Effector memory CD8-positive, alpha-beta T cell (primary cell): Measurements from ENCODE around the gene SP100.

Experiments
- ATAC-seq: fragments of 150-1000 bp; cut with Tn5 transposase; replicated peaks from 2 replicates; pipeline ENCODE4 v1.10.0; 2021; ENCODE audit warnings: mild to moderate bottlenecking, moderate library complexity
- DNase-seq, 3 experiments: peaks; one replicate each; pipeline ENCODE4 v3.0.0; 2021
- H3K27ac Mint-ChIP-seq, 2 donors: one replicate each; pipeline ENCODE4 v1.8.0; 2022; ENCODE audit warnings: mild to moderate bottlenecking in 2 of 2, mixed read lengths in 2 of 2, moderate library complexity in 2 of 2
- H3K27me3 Mint-ChIP-seq, 2 donors: one replicate each; pipeline ENCODE4 v1.8.0; 2022; ENCODE audit warnings: mixed read lengths in 2 of 2
- H3K36me3 Mint-ChIP-seq: one replicate; pipeline ENCODE4 v1.8.0; 2022; ENCODE audit warnings: mild to moderate bottlenecking, moderate library complexity, mixed read lengths; ENCODE audit not compliant: insufficient read depth
- H3K4me1 Mint-ChIP-seq, 2 donors: one replicate each; pipeline ENCODE4 v1.8.0; 2022; ENCODE audit warnings: low read depth in 2 of 2, mixed read lengths in 2 of 2
- H3K4me3 Mint-ChIP-seq, 2 donors: one replicate each; pipeline ENCODE4 v1.8.0; 2022; ENCODE audit warnings: mild to moderate bottlenecking in 2 of 2, mixed read lengths in 2 of 2, moderate library complexity in 2 of 2
- H3K9me3 Mint-ChIP-seq, 2 donors: one replicate each; pipeline ENCODE4 v1.8.0; 2022; ENCODE audit warnings: mixed read lengths in 2 of 2

SP100 gene

GRCh38 chr2:230498506-230499107 lies 82.6 kb downstream of the SP100 start:
- no peak for DNase-seq
- Mint-ChIP-seq H3K4me1 (peaks cover 24 to 30% of the 10 kb centered on the region in 2 donors), H3K36me3 (peaks cover 53% of the 10 kb centered on the region), H3K27me3 (no peaks in the 10 kb centered on the region), H3K4me3 (peak overlapping the region in 1 of 2 donors; percentile 25), H3K27ac (peak overlapping the region; percentile 27 to 76), H3K9me3 (no peaks in the 10 kb centered on the region)
- ATAC-seq: peak; percentile 31

- Mint-ChIP-seq H3K27me3 (no peaks in the 10 kb centered on the region), H3K36me3 (peaks cover 48% of the 10 kb centered on the region), H3K27ac (no peak overlapping the region), H3K4me3 (no peak overlapping the region), H3K4me1 (peaks cover 10 to 17% of the 10 kb centered on the region in 2 donors), H3K9me3 (no peaks in the 10 kb centered on the region)
- DNase-seq: no peak
- ATAC-seq: no peak
These were observed 86.6 kb downstream of the SP100 start for GRCh38 chr2:230502593-230502992.

GRCh38 chr2:230503798-230504197 lies 87.8 kb downstream of the SP100 start:
- H3K27me3 Mint-ChIP-seq: no peaks in the 10 kb centered on the region
- H3K27ac Mint-ChIP-seq: no peak overlapping the region
- H3K4me1 Mint-ChIP-seq: peaks cover 6 to 12% of the 10 kb centered on the region in 2 donors
- H3K36me3 Mint-ChIP-seq: peaks cover 43% of the 10 kb centered on the region
- ATAC-seq (no peak), DNase-seq (no peak)
- no peaks in the 10 kb centered on the region for H3K9me3 Mint-ChIP-seq
- H3K4me3 Mint-ChIP-seq: no peak overlapping the region

- Mint-ChIP-seq H3K36me3 (peaks cover 50% of the 10 kb centered on the region), H3K4me1 (peaks cover 0 to 5% of the 10 kb centered on the region in 2 donors), H3K4me3 (no peak overlapping the region), H3K9me3 (no peaks in the 10 kb centered on the region), H3K27ac (no peak overlapping the region), H3K27me3 (no peaks in the 10 kb centered on the region)
- DNase-seq (no peak), ATAC-seq (no peak)
These were observed 89.2 kb downstream of the SP100 start for GRCh38 chr2:230505162-230505561.

- ATAC-seq (no peak), DNase-seq (no peak)
- H3K4me3 Mint-ChIP-seq: no peak overlapping the region
- no peaks in the 10 kb centered on the region for H3K9me3 Mint-ChIP-seq
- H3K36me3 Mint-ChIP-seq: peaks cover 21% of the 10 kb centered on the region
- H3K27me3 Mint-ChIP-seq: no peaks in the 10 kb centered on the region
- no peak overlapping the region for H3K27ac Mint-ChIP-seq
- H3K4me1 Mint-ChIP-seq: no peaks in the 10 kb centered on the region
These were observed 97.2 kb downstream of the SP100 start for GRCh38 chr2:230512955-230513748.

GRCh38 chr2:230520061-230520874 lies 104.3 kb downstream of the SP100 start:
- H3K27me3 Mint-ChIP-seq: no peaks in the 10 kb centered on the region
- no peaks in the 10 kb centered on the region for H3K36me3 Mint-ChIP-seq
- no peak overlapping the region for H3K4me3 Mint-ChIP-seq
- ATAC-seq (no peak), DNase-seq (no peak)
- H3K9me3 Mint-ChIP-seq: peaks cover 0 to 1% of the 10 kb centered on the region in 2 donors
- H3K4me1 Mint-ChIP-seq: peaks cover 2 to 7% of the 10 kb centered on the region in 2 donors
- H3K27ac Mint-ChIP-seq: no peak overlapping the region

GRCh38 chr2:230520875-230521155 lies 104.8 kb downstream of the SP100 start:
- DNase-seq: no peak
- Mint-ChIP-seq H3K4me3 (no peak overlapping the region), H3K27ac (no peak overlapping the region), H3K4me1 (peaks cover 2 to 7% of the 10 kb centered on the region in 2 donors), H3K27me3 (no peaks in the 10 kb centered on the region), H3K9me3 (peaks cover 0 to 1% of the 10 kb centered on the region in 2 donors), H3K36me3 (no peaks in the 10 kb centered on the region)
- no peak for ATAC-seq

- H3K36me3 Mint-ChIP-seq: no peaks in the 10 kb centered on the region
These were observed 105.4 kb downstream of the SP100 start for GRCh38 chr2:230521386-230521785.

GRCh38 chr2:230525682-230526081 lies 109.7 kb downstream of the SP100 start:
- Mint-ChIP-seq H3K4me1 (peaks cover 2 to 7% of the 10 kb centered on the region in 2 donors), H3K27ac (no peak overlapping the region), H3K4me3 (no peak overlapping the region), H3K36me3 (no peaks in the 10 kb centered on the region), H3K9me3 (peaks cover 7 to 10% of the 10 kb centered on the region in 2 donors), H3K27me3 (no peaks in the 10 kb centered on the region)
- ATAC-seq: no peak
- DNase-seq: no peak

More at GRCh38 chr2:230521386-230521785, 105.4 kb downstream of the SP100 start:
- Mint-ChIP-seq H3K4me3 (no peak overlapping the region), H3K27ac (no peak overlapping the region), H3K9me3 (peaks cover 0 to 1% of the 10 kb centered on the region in 2 donors), H3K4me1 (peaks cover 2 to 7% of the 10 kb centered on the region in 2 donors), H3K27me3 (no peaks in the 10 kb centered on the region)
- ATAC-seq (no peak), DNase-seq (no peak)

GRCh38 chr2:230537531-230537976 lies 121.6 kb downstream of the SP100 start:
- DNase-seq (no peak), ATAC-seq (no peak)
- no peaks in the 10 kb centered on the region for H3K9me3 Mint-ChIP-seq
- H3K4me3 Mint-ChIP-seq: no peak overlapping the region
- no peaks in the 10 kb centered on the region for H3K27me3 Mint-ChIP-seq
- no peaks in the 10 kb centered on the region for H3K4me1 Mint-ChIP-seq
- peaks cover 6% of the 10 kb centered on the region for H3K36me3 Mint-ChIP-seq
- peak overlapping the region; percentile 41 to 44 for H3K27ac Mint-ChIP-seq

GRCh38 chr2:230540332-230540731 lies 124.3 kb downstream of the SP100 start:
- Mint-ChIP-seq H3K27me3 (no peaks in the 10 kb centered on the region), H3K27ac (peak overlapping the region in 1 of 2 donors; percentile 23), H3K36me3 (peaks cover 14% of the 10 kb centered on the region), H3K9me3 (peaks cover 0 to 9% of the 10 kb centered on the region in 2 donors), H3K4me1 (no peaks in the 10 kb centered on the region), H3K4me3 (no peak overlapping the region)
- no peak for DNase-seq
- no peak for ATAC-seq

- Mint-ChIP-seq H3K36me3 (peaks cover 14% of the 10 kb centered on the region), H3K27ac (no peak overlapping the region), H3K9me3 (peaks cover 0 to 9% of the 10 kb centered on the region in 2 donors), H3K4me3 (no peak overlapping the region), H3K27me3 (no peaks in the 10 kb centered on the region), H3K4me1 (no peaks in the 10 kb centered on the region)
- ATAC-seq (no peak), DNase-seq (no peak)
These were observed 126.0 kb downstream of the SP100 start for GRCh38 chr2:230541934-230542380.

- no peak for ATAC-seq
- Mint-ChIP-seq H3K4me3 (no peak overlapping the region), H3K36me3 (peaks cover 12% of the 10 kb centered on the region)
These were observed 126.8 kb downstream of the SP100 start for GRCh38 chr2:230542751-230543150.

More at GRCh38 chr2:230542751-230543150, 126.8 kb downstream of the SP100 start:
- no peak for DNase-seq
- no peaks in the 10 kb centered on the region for H3K4me1 Mint-ChIP-seq
- H3K27ac Mint-ChIP-seq: peak overlapping the region in 1 of 2 donors; percentile 47
- no peaks in the 10 kb centered on the region for H3K27me3 Mint-ChIP-seq
- H3K9me3 Mint-ChIP-seq: peaks cover 0 to 9% of the 10 kb centered on the region in 2 donors
